Lower leg skin (tissue), 4 donors: ENCODE results near the gene ARMH2. TPM values are rescaled to one million over a fixed set of nuclear protein-coding genes. Genes with fewer than 3 reads are reported as not detected.

ENCODE experiments used
- DNase-seq, 2 donors: peaks; one replicate each; pipeline ENCODE4 v3.0.0-alpha.2; 2019; ENCODE audit warnings: low spot score in 2 of 2
- H3K4me3 ChIP-seq: fragments of 200-600 bp; sonication (generic); 2 replicates; pipeline ENCODE4 v1.5.1; 2017; ENCODE audit warnings: mild to moderate bottlenecking, low read depth; ENCODE audit not compliant: poor library complexity, severe bottlenecking
- CTCF ChIP-seq, 3 donors: fragments of 450-650 bp; IDR thresholded peaks; one replicate each; pipeline ENCODE4 v1.5.1; 2016; ENCODE audit warnings: antibody characterized with exemption in 3 of 3, mild to moderate bottlenecking in 3 of 3, moderate library complexity in 2 of 3
- POLR2A ChIP-seq, 2 donors: fragments of 450-650 bp; IDR thresholded peaks; one replicate each; pipeline ENCODE4 v1.6.1; 2016 to 2017; ENCODE audit warnings: antibody characterized with exemption in 2 of 2, mild to moderate bottlenecking in 1 of 2, moderate library complexity in 1 of 2
- WGBS, 2 donors: methylation state at CpG; one replicate each; pipeline ENCODE4 v1.1.5; 2018; 5-methylcytosine and 5-hydroxymethylcytosine counted together
- intact Hi-C: fragments of 100-400 bp; cut with DNase I; formaldehyde crosslinking; loops from one replicate; pipeline ENCODE4 v1.15.0; 2023; ENCODE audit warnings: low total_unique reads
- total RNA-seq, 4 donors: library from RNA; depleted of rRNA; stranded (reverse); fragments of >200 nt; gene quantifications; one replicate each; pipeline ENCODE4 v1.1.0, GENCODE V29; 2016

ARMH2 gene
- total RNA-seq, 4 donors from 2014 or later = not detected

GRCh38 chr6:24831771-24832716, 33.3 kb upstream of the ARMH2 start:
- TF ChIP-seq CTCF (IDR thresholded peaks at IDR 0.05) (no peak), POLR2A (IDR thresholded peaks at IDR 0.05) (no peak)
- peak in 1 of 2 donors; percentile 38 for DNase-seq
- 54 to 61% methylated on average over 10 of the region's 10 CpGs for WGBS, 2 donors
- intact Hi-C loops = no loop called here
- H3K4me3 ChIP-seq = no peak overlapping the region

- no peak for DNase-seq
- WGBS, 2 donors = 85 to 92% methylated on average over 3 of the region's 3 CpGs
- H3K4me3 ChIP-seq = no peak overlapping the region
- intact Hi-C loops = no loop called here
- TF ChIP-seq POLR2A (IDR thresholded peaks at IDR 0.05) (no peak), CTCF (IDR thresholded peaks at IDR 0.05) (no peak)
Observed at GRCh38 chr6:24829657-24830056, 30.9 kb upstream of the ARMH2 start.

GRCh38 chr6:24827970-24828369, 29.3 kb upstream of the ARMH2 start:
- DNase-seq = no peak
- WGBS, 2 donors = 76 to 79% methylated on average over 8 of the region's 8 CpGs
- intact Hi-C loops = no loop called here
- no peak for TF ChIP-seq CTCF (IDR thresholded peaks at IDR 0.05)
- H3K4me3 ChIP-seq = no peak overlapping the region

- no peak for TF ChIP-seq CTCF (IDR thresholded peaks at IDR 0.05)
- no peak for TF ChIP-seq POLR2A (IDR thresholded peaks at IDR 0.05)
- intact Hi-C loops = no loop called here
- no peak for DNase-seq
- WGBS, 2 donors = 49 to 59% methylated on average over 3 of the region's 3 CpGs
- no peak overlapping the region for H3K4me3 ChIP-seq
Observed at GRCh38 chr6:24827162-24827561, 28.4 kb upstream of the ARMH2 start.

GRCh38 chr6:24825130-24825630, 26.5 kb upstream of the ARMH2 start:
- TF ChIP-seq CTCF (IDR thresholded peaks at IDR 0.05) (no peak), POLR2A (IDR thresholded peaks at IDR 0.05) (no peak)
- WGBS, 2 donors = 40 to 62% methylated on average over 2 of the region's 2 CpGs
- DNase-seq = no peak
- intact Hi-C loops = no loop called here
- no peak overlapping the region for H3K4me3 ChIP-seq
